ENCODE results near the gene LRRC32. TPM values are rescaled to one million over a fixed set of nuclear protein-coding genes. Genes with fewer than 3 reads are reported as not detected.
A peak's percentile ranks its signal among the peaks of the same experiment; 100 is the strongest.

The LRRC32 gene
- total and polyA plus RNA-seq, 10 of the 15 experiments (the other 5 are each of a cell fraction or from before 2014, with no cell fraction given) = 0.56 to 20.8 (median 7.4) TPM

- TF ChIP-seq ASH2L (IDR thresholded peaks at IDR 0.05; ENCODE audit: borderline replicate concordance, low read depth) = no peak
- TF ChIP-seq EED (IDR thresholded peaks at IDR 0.05; ENCODE audit: low read depth) = peak; percentile 74
- TF ChIP-seq EZH2 (IDR thresholded peaks at IDR 0.05; ENCODE audit: borderline replicate concordance, control insufficient read depth, low read depth, low read length) = no peak
- no peak for TF ChIP-seq CBX5 (IDR thresholded peaks at IDR 0.05; ENCODE audit: low read depth)
- TF ChIP-seq USF2 (IDR thresholded peaks at IDR 0.05; ENCODE audit: borderline replicate concordance, low read depth, low read length) = no peak
- no peak for TF ChIP-seq RFX5 (IDR thresholded peaks at IDR 0.05; ENCODE audit: low read depth, low read length)
- TF ChIP-seq STAT3 (IDR thresholded peaks at IDR 0.05; ENCODE audit: low read depth, low read length) = no peak
- no peak for TF ChIP-seq NFIC (IDR thresholded peaks at IDR 0.05; ENCODE audit: low read depth, low read length)
- no peak for TF ChIP-seq RB1 (IDR thresholded peaks at IDR 0.05; ENCODE audit: borderline replicate concordance)
- TF ChIP-seq POU2F2 (IDR thresholded peaks at IDR 0.05; ENCODE audit: borderline replicate concordance, low read depth, low read length) = no peak
- TF ChIP-seq PBX3 (IDR thresholded peaks at IDR 0.05; ENCODE audit: insufficient replicate concordance, low read depth, low read length) = no peak
- TF ChIP-seq EGR1 (IDR thresholded peaks at IDR 0.05; ENCODE audit: borderline replicate concordance in 1 of 2, low read depth in 2 of 2, low read length in 2 of 2) = peak in 1 of 2 experiments; percentile 71; a peak in 2 of 3 replicates
- 0 out of 2 replicates have a peak, but pooled peaks have one; percentile 33 for TF ChIP-seq PAX5 (IDR thresholded peaks at IDR 0.05; ENCODE audit: borderline replicate concordance, low read depth, low read length)
- TF ChIP-seq BCLAF1 (IDR thresholded peaks at IDR 0.05) = no peak
- TF ChIP-seq NFYA (IDR thresholded peaks at IDR 0.05; ENCODE audit: borderline replicate concordance, low read depth, low read length) = no peak
- TF ChIP-seq ZBTB4 (CRISPR knock-in tag; IDR thresholded peaks at IDR 0.05) = no peak
- no peak for TF ChIP-seq ZBED1 (IDR thresholded peaks at IDR 0.05; ENCODE audit: borderline replicate concordance)
- TF ChIP-seq MEF2A (IDR thresholded peaks at IDR 0.05; ENCODE audit: insufficient read depth, low read depth, low read length) = no peak
- TF ChIP-seq ATF2 (IDR thresholded peaks at IDR 0.05; ENCODE audit: low read length) = no peak
These were observed at the start of gene LRRC32 (continued) for GRCh38 chr11:76670485-76671236.
